IMR-90 (cell line): ENCODE measurements around the gene OR10A2.

Experiments
- BHLHE40 ChIP-seq: fragments of 150-350 bp; IDR thresholded peaks from 2 replicates; pipeline ENCODE4 v1.6.1; 2016; ENCODE audit warnings: mild to moderate bottlenecking, low read depth, low read length
- MAZ ChIP-seq: IDR thresholded peaks from 2 replicates; pipeline ENCODE4 v1.6.1; 2012; ENCODE audit warnings: low read depth, mild to moderate bottlenecking, low read length, improper control_type of control experiment, moderate library complexity, borderline replicate concordance
- MXI1 ChIP-seq: IDR thresholded peaks from 2 replicates; pipeline ENCODE4 v1.6.1; 2012; ENCODE audit warnings: low read depth, mild to moderate bottlenecking, low read length, moderate library complexity, borderline replicate concordance
- RAD21 ChIP-seq: IDR thresholded peaks from 2 replicates; pipeline ENCODE4 v1.6.1; 2012; ENCODE audit warnings: low read length, improper control_type of control experiment
- TF ChIP-seq, protein P1 (sequence below): conservative IDR thresholded peaks from 2 replicates; pipeline ENCODE4 v1.5.1; 2012; ENCODE audit warnings: mild to moderate bottlenecking, low read depth, low read length, improper control_type of control experiment

GRCh38 chr11:6834021-6834420 is 28.8 kb upstream of the OR10A2 start:
- TF ChIP-seq, protein P1, sequence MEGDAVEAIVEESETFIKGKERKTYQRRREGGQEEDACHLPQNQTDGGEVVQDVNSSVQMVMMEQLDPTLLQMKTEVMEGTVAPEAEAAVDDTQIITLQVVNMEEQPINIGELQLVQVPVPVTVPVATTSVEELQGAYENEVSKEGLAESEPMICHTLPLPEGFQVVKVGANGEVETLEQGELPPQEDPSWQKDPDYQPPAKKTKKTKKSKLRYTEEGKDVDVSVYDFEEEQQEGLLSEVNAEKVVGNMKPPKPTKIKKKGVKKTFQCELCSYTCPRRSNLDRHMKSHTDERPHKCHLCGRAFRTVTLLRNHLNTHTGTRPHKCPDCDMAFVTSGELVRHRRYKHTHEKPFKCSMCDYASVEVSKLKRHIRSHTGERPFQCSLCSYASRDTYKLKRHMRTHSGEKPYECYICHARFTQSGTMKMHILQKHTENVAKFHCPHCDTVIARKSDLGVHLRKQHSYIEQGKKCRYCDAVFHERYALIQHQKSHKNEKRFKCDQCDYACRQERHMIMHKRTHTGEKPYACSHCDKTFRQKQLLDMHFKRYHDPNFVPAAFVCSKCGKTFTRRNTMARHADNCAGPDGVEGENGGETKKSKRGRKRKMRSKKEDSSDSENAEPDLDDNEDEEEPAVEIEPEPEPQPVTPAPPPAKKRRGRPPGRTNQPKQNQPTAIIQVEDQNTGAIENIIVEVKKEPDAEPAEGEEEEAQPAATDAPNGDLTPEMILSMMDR = no peak
- TF ChIP-seq BHLHE40 (no peak), MAZ (no peak), RAD21 (no peak), MXI1 (no peak)
